ENCODE data around the gene EFHC1.

GRCh38 chr6:52426667-52427066 is 6.5 kb downstream of the EFHC1 start:
- TF ChIP-seq EZH2 (IDR thresholded peaks at IDR 0.05) (no peak), POLR2AphosphoS5 (IDR thresholded peaks at IDR 0.05; ENCODE audit: borderline replicate concordance, low read depth, low read length) (no peak)

Data from SK-N-MC (cell line).